ENCODE measurements around the gene ITGA1. TPM values are rescaled to one million over a fixed set of nuclear protein-coding genes. Genes with fewer than 3 reads are reported as not detected.

The ITGA1 gene
- total and polyA plus RNA-seq, 2 of the 13 experiments (the other 11 are each of a cell fraction or from before 2014, with no cell fraction given) = 23.1 to 28.6 TPM

DNA sequence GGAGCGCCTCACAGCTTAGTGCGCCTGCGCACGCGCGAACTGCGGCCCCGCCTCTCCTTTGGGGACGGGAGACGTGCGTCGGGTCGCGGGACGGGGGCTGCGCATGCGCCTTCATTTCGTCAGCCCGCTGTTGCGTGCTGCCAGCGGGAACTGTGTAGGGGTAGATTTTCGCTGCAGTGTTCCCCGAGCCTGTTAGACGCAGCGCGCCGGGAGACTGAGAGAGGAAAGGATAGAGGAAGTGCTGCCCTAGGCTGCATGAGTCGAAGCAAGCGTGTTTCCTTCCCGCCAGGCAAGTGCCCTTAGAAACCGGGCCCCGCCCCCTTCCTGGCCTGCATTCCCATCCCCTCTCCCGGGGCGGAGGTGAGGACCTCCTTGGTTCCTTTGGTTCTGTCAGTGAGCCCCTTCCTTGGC is 12.3 kb downstream of the ITGA1 start (continued):
- TF ChIP-seq TSC22D2 (CRISPR knock-in tag; IDR thresholded peaks at IDR 0.05; ENCODE audit: borderline replicate concordance) = peak; percentile 28; the same call in 1 of the 2 replicates
- TF ChIP-seq, protein P1, sequence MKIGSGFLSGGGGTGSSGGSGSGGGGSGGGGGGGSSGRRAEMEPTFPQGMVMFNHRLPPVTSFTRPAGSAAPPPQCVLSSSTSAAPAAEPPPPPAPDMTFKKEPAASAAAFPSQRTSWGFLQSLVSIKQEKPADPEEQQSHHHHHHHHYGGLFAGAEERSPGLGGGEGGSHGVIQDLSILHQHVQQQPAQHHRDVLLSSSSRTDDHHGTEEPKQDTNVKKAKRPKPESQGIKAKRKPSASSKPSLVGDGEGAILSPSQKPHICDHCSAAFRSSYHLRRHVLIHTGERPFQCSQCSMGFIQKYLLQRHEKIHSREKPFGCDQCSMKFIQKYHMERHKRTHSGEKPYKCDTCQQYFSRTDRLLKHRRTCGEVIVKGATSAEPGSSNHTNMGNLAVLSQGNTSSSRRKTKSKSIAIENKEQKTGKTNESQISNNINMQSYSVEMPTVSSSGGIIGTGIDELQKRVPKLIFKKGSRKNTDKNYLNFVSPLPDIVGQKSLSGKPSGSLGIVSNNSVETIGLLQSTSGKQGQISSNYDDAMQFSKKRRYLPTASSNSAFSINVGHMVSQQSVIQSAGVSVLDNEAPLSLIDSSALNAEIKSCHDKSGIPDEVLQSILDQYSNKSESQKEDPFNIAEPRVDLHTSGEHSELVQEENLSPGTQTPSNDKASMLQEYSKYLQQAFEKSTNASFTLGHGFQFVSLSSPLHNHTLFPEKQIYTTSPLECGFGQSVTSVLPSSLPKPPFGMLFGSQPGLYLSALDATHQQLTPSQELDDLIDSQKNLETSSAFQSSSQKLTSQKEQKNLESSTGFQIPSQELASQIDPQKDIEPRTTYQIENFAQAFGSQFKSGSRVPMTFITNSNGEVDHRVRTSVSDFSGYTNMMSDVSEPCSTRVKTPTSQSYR (CRISPR knock-in tag; IDR thresholded peaks at IDR 0.05; ENCODE audit: borderline replicate concordance) = no peak; the same call in 1 of the 2 replicates
- TF ChIP-seq, protein P2, sequence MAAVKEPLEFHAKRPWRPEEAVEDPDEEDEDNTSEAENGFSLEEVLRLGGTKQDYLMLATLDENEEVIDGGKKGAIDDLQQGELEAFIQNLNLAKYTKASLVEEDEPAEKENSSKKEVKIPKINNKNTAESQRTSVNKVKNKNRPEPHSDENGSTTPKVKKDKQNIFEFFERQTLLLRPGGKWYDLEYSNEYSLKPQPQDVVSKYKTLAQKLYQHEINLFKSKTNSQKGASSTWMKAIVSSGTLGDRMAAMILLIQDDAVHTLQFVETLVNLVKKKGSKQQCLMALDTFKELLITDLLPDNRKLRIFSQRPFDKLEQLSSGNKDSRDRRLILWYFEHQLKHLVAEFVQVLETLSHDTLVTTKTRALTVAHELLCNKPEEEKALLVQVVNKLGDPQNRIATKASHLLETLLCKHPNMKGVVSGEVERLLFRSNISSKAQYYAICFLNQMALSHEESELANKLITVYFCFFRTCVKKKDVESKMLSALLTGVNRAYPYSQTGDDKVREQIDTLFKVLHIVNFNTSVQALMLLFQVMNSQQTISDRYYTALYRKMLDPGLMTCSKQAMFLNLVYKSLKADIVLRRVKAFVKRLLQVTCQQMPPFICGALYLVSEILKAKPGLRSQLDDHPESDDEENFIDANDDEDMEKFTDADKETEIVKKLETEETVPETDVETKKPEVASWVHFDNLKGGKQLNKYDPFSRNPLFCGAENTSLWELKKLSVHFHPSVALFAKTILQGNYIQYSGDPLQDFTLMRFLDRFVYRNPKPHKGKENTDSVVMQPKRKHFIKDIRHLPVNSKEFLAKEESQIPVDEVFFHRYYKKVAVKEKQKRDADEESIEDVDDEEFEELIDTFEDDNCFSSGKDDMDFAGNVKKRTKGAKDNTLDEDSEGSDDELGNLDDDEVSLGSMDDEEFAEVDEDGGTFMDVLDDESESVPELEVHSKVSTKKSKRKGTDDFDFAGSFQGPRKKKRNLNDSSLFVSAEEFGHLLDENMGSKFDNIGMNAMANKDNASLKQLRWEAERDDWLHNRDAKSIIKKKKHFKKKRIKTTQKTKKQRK (IDR thresholded peaks at IDR 0.05; ENCODE audit: low read length) = no peak
- no peak for TF ChIP-seq ZSCAN31 (CRISPR knock-in tag; IDR thresholded peaks at IDR 0.05; ENCODE audit: low read depth)
- TF ChIP-seq PHB2 (IDR thresholded peaks at IDR 0.05; ENCODE audit: partially characterized antibody) = no peak
- peak; percentile 23; the same call in 1 of the 2 replicates for TF ChIP-seq ZNF543 (CRISPR knock-in tag; IDR thresholded peaks at IDR 0.05)
- TF ChIP-seq ZFP82 (CRISPR knock-in tag; IDR thresholded peaks at IDR 0.05; ENCODE audit: borderline replicate concordance) = no peak
- no peak for TF ChIP-seq ZSCAN12 (CRISPR knock-in tag; IDR thresholded peaks at IDR 0.05)
- TF ChIP-seq ELF1 (CRISPR knock-in tag; IDR thresholded peaks at IDR 0.05) = peak; percentile 46
- TF ChIP-seq, protein P3, sequence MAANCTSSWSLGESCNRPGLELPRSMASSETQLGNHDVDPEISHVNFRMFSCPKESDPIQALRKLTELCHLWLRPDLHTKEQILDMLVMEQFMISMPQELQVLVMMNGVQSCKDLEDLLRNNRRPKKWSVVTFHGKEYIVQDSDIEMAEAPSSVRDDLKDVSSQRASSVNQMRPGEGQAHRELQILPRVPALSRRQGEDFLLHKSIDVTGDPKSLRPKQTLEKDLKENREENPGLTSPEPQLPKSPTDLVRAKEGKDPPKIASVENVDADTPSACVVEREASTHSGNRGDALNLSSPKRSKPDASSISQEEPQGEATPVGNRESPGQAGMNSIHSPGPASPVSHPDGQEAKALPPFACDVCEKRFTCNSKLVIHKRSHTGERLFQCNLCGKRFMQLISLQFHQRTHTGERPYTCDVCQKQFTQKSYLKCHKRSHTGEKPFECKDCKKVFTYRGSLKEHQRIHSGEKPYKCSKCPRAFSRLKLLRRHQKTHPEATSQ (CRISPR knock-in tag; IDR thresholded peaks at IDR 0.05; ENCODE audit: borderline replicate concordance) = peak; percentile 25; the same call in 1 of the 2 replicates
- no peak for TF ChIP-seq EHMT2 (IDR thresholded peaks at IDR 0.05; ENCODE audit: borderline replicate concordance, low read depth, low read length)
- TF ChIP-seq ZNF367 (CRISPR knock-in tag; IDR thresholded peaks at IDR 0.05; ENCODE audit: borderline replicate concordance) = 0 out of 2 replicates have a peak, but pooled peaks have one; percentile 74
- no peak for TF ChIP-seq ZNF775 (CRISPR knock-in tag; IDR thresholded peaks at IDR 0.05; ENCODE audit: borderline replicate concordance)
- TF ChIP-seq ZNF343 (CRISPR knock-in tag; IDR thresholded peaks at IDR 0.05) = no peak
- TF ChIP-seq SOX5 (CRISPR knock-in tag; IDR thresholded peaks at IDR 0.05; ENCODE audit: borderline replicate concordance) = no peak; the same call in 1 of the 2 replicates
- TF ChIP-seq, protein P4, sequence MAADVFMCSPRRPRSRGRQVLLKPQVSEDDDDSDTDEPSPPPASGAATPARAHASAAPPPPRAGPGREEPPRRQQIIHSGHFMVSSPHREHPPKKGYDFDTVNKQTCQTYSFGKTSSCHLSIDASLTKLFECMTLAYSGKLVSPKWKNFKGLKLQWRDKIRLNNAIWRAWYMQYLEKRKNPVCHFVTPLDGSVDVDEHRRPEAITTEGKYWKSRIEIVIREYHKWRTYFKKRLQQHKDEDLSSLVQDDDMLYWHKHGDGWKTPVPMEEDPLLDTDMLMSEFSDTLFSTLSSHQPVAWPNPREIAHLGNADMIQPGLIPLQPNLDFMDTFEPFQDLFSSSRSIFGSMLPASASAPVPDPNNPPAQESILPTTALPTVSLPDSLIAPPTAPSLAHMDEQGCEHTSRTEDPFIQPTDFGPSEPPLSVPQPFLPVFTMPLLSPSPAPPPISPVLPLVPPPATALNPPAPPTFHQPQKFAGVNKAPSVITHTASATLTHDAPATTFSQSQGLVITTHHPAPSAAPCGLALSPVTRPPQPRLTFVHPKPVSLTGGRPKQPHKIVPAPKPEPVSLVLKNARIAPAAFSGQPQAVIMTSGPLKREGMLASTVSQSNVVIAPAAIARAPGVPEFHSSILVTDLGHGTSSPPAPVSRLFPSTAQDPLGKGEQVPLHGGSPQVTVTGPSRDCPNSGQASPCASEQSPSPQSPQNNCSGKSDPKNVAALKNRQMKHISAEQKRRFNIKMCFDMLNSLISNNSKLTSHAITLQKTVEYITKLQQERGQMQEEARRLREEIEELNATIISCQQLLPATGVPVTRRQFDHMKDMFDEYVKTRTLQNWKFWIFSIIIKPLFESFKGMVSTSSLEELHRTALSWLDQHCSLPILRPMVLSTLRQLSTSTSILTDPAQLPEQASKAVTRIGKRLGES (CRISPR knock-in tag; IDR thresholded peaks at IDR 0.05; ENCODE audit: borderline replicate concordance) = no peak
- no peak for TF ChIP-seq ZNF205 (CRISPR knock-in tag; IDR thresholded peaks at IDR 0.05)
- TF ChIP-seq FIP1L1 (IDR thresholded peaks at IDR 0.05; ENCODE audit: borderline replicate concordance, insufficient read depth, low read depth, low read length) = no peak; the same call in 1 of the 2 replicates

Measured in HepG2 (cell line).